Measurements from ENCODE around the gene EXOC8. TPM values are rescaled to one million over a fixed set of nuclear protein-coding genes. Genes with fewer than 3 reads are reported as not detected.

Gene EXOC8
- total and polyA plus RNA-seq, 2 of the 13 experiments (the other 11 are each of a cell fraction or from before 2014, with no cell fraction given): 2.1 to 7.9 TPM

GRCh38 chr1:231338270-231339128 lies 847 bp upstream of the EXOC8 start, which contains the start of gene SPRTN:
TSS of gene SPRTN (plus strand) at chr1:231338293. CDS start at chr1:231338384, 91 bp downstream.
- 1% methylated on average over 23 of the region's 43 CpGs for WGBS (ENCODE audit: low lambda C conversion rate)
- H3K27ac ChIP-seq (ENCODE audit: extremely low read length, insufficient read depth, low read length): peak within 1 kb of the TSS; percentile 89
- ATAC-seq (peak; percentile 82), DNase-seq (ENCODE audit: low spot score) (no peak), FAIRE-seq (no peak)
- POLR2A ChIA-PET: interaction anchor here (0.8 to 2.6 kb wide), 11 partner anchors 57 to 470 kb away, joined by 3 to 13 read pairs (median 3); partner anchors contain the start of genes C1orf198 and TSNAX
- peak within 1 kb of the TSS; percentile 97 for H3K4me2 ChIP-seq (ENCODE audit: low read depth, low read length)
- no peaks in the 10 kb centered on the region for H3K9me3 ChIP-seq (ENCODE audit: low read length)
- TSS peak; percentile 82 for BruUV-seq (replicated peaks)
- peaks cover 68% of the 10 kb centered on the region for H3K79me2 ChIP-seq (ENCODE audit: insufficient read depth, low read length)
- H4K20me1 ChIP-seq (ENCODE audit: insufficient read depth, low read length): peaks cover 10% of the 10 kb centered on the region; the same call in 1 of the 2 replicates
- H3K9ac ChIP-seq (ENCODE audit: insufficient read depth, low read depth, low read length): peak within 1 kb of the TSS; percentile 87
- H3K4me1 ChIP-seq (ENCODE audit: insufficient read depth, low read length): peaks cover 34% of the 10 kb centered on the region
- H2AFZ ChIP-seq (ENCODE audit: low read length): peak within 1 kb of the TSS; percentile 81
- in situ Hi-C loops (cut with HindIII; ENCODE audit: extremely low pct_ligation_motif_present, low pct_unique_long_range_greater_than_20kb) (no loop called here), intact Hi-C loops (cut with micrococcal nuclease; ENCODE audit: unreplicated experiment) (loop anchor here (5.0 kb wide), 1 partner anchor 96 kb away; the partner anchor contains the start of gene GNPAT)
- CTCF ChIA-PET (ENCODE audit: low intra/inter-chr PET ratio, low total read pairs): no interaction called here
- peaks cover 2 to 3% of the 10 kb centered on the region in 2 experiments; a peak in 3 of 5 replicates for H3K36me3 ChIP-seq (replicated peaks in 1 of 2; ENCODE audit: control insufficient read depth in 1 of 2, insufficient read depth in 2 of 2, low read length in 2 of 2)
- H3K27me3 ChIP-seq (ENCODE audit: control insufficient read depth in 1 of 2, insufficient read depth in 2 of 2, low read length in 2 of 2): no peaks in the 10 kb centered on the region; a peak in 1 of 5 replicates
- H3K4me3 ChIP-seq (replicated peaks in 1 of 3; ENCODE audit: insufficient read depth in 1 of 3, low read depth in 2 of 3, low read length in 3 of 3): peak within 1 kb of the TSS; percentile 88 to 93 (median 91)
- TF ChIP-seq ZNF878 (CRISPR knock-in tag; IDR thresholded peaks at IDR 0.05): no peak
- no peak for TF ChIP-seq ZNF772 (CRISPR knock-in tag; IDR thresholded peaks at IDR 0.05)
- TF ChIP-seq HNRNPUL1 (IDR thresholded peaks at IDR 0.05; ENCODE audit: low read depth, low read length): no peak
- no peak for TF ChIP-seq ZNF780A (CRISPR knock-in tag; IDR thresholded peaks at IDR 0.05)
- peak; percentile 69; the same call in 1 of the 2 replicates for TF ChIP-seq POLR2G (IDR thresholded peaks at IDR 0.05; ENCODE audit: low read depth, low read length)
- no peak; the same call in 1 of the 2 replicates for TF ChIP-seq ZNF331 (CRISPR knock-in tag; IDR thresholded peaks at IDR 0.05)
- TF ChIP-seq RAD51 (IDR thresholded peaks at IDR 0.05; ENCODE audit: borderline replicate concordance): no peak
- TF ChIP-seq SRSF1 (optimal IDR thresholded peaks at IDR 0.05; ENCODE audit: low read depth, low read length): no peak
- no peak for TF ChIP-seq JUN (CRISPR knock-in tag; IDR thresholded peaks at IDR 0.05)
- no peak for TF ChIP-seq EZH2 (conservative IDR thresholded peaks at IDR 0.05; ENCODE audit: low read depth, low read length)
- no peak; the same call in none of the 2 replicates for TF ChIP-seq SAP130 (CRISPR knock-in tag; IDR thresholded peaks at IDR 0.05; ENCODE audit: low read depth)
- TF ChIP-seq PAF1 (CRISPR knock-in tag; IDR thresholded peaks at IDR 0.05): no peak
- TF ChIP-seq SSRP1 (CRISPR knock-in tag; IDR thresholded peaks at IDR 0.05): no peak
- TF ChIP-seq TAF15 (IDR thresholded peaks at IDR 0.05; ENCODE audit: low read depth, low read length, poor library complexity, severe bottlenecking): no peak
- peak; percentile 26 for TF ChIP-seq AGO1 (IDR thresholded peaks at IDR 0.05; ENCODE audit: low read depth, low read length, poor library complexity, severe bottlenecking)
- TF ChIP-seq SNAI1 (CRISPR knock-in tag; IDR thresholded peaks at IDR 0.05; ENCODE audit: borderline replicate concordance): 0 out of 2 replicates have a peak, but pooled peaks have one; percentile 67
- TF ChIP-seq ZHX2 (IDR thresholded peaks at IDR 0.05; ENCODE audit: low read depth): no peak
- TF ChIP-seq ZHX2 (CRISPR knock-in tag; IDR thresholded peaks at IDR 0.05; ENCODE audit: borderline replicate concordance): no peak
- no peak for TF ChIP-seq HES4 (CRISPR knock-in tag; IDR thresholded peaks at IDR 0.05; ENCODE audit: borderline replicate concordance)
- no peak for TF ChIP-seq ZFP36L2 (CRISPR knock-in tag; IDR thresholded peaks at IDR 0.05)

All from HepG2 (cell line).